Loucy (cell line): ENCODE measurements around the gene DHRS13.

Experiments
- EZH2phosphoT487 ChIP-seq: fragments of 200-600 bp; IDR thresholded peaks from 2 replicates; pipeline ENCODE4 v1.6.1; 2018; ENCODE audit warnings: antibody characterized with exemption, mild to moderate bottlenecking, moderate library complexity, borderline replicate concordance
- TF ChIP-seq, protein P1 (sequence below): fragments of 200-600 bp; sonication (generic); conservative IDR thresholded peaks from 2 replicates; pipeline ENCODE4 v1.5.1; 2014; ENCODE audit warnings: mild to moderate bottlenecking, antibody characterized with exemption, low read length

DNA sequence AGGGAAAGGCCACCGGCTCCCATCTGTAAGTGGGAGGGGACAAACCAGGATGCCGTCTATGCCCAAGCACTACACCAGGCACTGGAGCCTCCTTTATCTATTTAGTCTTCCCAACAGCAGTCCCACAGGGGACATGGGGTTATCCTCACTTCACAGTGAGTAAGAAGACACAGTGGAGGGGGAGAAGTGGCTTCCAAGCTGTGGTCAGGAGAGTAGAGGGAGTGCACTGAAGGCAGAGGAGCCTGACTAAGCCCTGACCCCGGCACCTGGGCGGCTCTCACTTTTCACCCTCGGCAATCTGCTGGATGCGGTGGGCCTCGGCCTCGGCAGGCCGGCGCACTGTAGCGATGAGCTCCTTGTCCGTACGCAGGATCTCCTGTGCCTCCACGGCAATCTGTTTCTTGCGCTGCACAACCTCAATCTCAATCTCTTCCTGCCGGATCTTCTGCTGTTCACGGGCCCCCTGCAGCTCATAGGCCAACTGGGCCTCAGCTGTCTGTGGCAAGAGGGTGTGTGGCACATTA lies 21.3 kb downstream of the DHRS13 start:
- TF ChIP-seq, protein P1, sequence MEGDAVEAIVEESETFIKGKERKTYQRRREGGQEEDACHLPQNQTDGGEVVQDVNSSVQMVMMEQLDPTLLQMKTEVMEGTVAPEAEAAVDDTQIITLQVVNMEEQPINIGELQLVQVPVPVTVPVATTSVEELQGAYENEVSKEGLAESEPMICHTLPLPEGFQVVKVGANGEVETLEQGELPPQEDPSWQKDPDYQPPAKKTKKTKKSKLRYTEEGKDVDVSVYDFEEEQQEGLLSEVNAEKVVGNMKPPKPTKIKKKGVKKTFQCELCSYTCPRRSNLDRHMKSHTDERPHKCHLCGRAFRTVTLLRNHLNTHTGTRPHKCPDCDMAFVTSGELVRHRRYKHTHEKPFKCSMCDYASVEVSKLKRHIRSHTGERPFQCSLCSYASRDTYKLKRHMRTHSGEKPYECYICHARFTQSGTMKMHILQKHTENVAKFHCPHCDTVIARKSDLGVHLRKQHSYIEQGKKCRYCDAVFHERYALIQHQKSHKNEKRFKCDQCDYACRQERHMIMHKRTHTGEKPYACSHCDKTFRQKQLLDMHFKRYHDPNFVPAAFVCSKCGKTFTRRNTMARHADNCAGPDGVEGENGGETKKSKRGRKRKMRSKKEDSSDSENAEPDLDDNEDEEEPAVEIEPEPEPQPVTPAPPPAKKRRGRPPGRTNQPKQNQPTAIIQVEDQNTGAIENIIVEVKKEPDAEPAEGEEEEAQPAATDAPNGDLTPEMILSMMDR, result no peak
- no peak for TF ChIP-seq EZH2phosphoT487
